ENCODE results near the gene INSRR. TPM values are rescaled to one million over a fixed set of nuclear protein-coding genes. Genes with fewer than 3 reads are reported as not detected.

The INSRR gene
- total RNA-seq, 1 donor from 2014 or later, result 0.45 TPM

DNA sequence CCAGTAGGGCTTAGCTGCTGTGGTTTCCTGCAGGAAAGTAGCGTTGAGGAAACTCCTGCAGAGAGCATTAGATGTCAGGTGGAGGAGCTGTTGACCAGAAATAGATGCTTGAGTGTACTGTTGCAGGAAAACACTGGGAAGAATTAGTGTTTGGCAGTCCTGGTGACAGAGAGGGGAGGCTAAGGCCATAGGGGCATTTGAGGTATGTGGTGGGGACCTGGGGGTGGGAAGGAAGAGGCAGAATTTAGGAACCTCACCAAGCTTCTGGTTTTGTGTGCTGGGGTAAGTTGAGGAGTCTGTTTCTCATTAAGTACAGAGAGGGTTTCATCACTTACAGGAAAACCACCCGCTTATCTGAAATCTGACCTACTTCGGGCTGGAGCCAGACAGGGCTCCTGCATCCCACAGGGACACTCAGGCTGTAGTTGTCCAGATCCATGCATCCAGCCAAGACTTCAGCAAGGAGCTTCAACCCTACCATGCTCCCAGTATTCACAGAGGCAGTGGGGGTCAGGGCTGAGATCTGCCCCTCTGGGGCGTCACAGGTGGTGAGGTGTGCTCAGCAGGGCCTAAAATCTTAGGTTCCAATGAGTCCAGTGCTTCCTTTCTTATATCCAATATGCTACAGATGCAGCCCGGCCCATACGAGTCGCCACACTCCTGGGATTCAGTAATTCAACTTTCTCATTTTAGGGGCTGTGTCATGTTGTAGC is 57.4 kb downstream of the INSRR start:
- H3K4me3 Mint-ChIP-seq, result no peak overlapping the region
- H3K27me3 Mint-ChIP-seq (ENCODE audit: low read depth), result no peaks in the 10 kb centered on the region
- H3K36me3 Mint-ChIP-seq, result peaks cover 15% of the 10 kb centered on the region
- H3K4me1 Mint-ChIP-seq, result peaks cover 24% of the 10 kb centered on the region
- H3K9me3 Mint-ChIP-seq, result no peaks in the 10 kb centered on the region
- DNase-seq (ENCODE audit: low spot score in 2 of 2, unreplicated experiment in 2 of 2), result no peak
- H3K27ac Mint-ChIP-seq, result peak overlapping the region; percentile 43
- TF ChIP-seq, protein P1, sequence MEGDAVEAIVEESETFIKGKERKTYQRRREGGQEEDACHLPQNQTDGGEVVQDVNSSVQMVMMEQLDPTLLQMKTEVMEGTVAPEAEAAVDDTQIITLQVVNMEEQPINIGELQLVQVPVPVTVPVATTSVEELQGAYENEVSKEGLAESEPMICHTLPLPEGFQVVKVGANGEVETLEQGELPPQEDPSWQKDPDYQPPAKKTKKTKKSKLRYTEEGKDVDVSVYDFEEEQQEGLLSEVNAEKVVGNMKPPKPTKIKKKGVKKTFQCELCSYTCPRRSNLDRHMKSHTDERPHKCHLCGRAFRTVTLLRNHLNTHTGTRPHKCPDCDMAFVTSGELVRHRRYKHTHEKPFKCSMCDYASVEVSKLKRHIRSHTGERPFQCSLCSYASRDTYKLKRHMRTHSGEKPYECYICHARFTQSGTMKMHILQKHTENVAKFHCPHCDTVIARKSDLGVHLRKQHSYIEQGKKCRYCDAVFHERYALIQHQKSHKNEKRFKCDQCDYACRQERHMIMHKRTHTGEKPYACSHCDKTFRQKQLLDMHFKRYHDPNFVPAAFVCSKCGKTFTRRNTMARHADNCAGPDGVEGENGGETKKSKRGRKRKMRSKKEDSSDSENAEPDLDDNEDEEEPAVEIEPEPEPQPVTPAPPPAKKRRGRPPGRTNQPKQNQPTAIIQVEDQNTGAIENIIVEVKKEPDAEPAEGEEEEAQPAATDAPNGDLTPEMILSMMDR (IDR thresholded peaks at IDR 0.05; ENCODE audit: unreplicated experiment), result no peak

DNA sequence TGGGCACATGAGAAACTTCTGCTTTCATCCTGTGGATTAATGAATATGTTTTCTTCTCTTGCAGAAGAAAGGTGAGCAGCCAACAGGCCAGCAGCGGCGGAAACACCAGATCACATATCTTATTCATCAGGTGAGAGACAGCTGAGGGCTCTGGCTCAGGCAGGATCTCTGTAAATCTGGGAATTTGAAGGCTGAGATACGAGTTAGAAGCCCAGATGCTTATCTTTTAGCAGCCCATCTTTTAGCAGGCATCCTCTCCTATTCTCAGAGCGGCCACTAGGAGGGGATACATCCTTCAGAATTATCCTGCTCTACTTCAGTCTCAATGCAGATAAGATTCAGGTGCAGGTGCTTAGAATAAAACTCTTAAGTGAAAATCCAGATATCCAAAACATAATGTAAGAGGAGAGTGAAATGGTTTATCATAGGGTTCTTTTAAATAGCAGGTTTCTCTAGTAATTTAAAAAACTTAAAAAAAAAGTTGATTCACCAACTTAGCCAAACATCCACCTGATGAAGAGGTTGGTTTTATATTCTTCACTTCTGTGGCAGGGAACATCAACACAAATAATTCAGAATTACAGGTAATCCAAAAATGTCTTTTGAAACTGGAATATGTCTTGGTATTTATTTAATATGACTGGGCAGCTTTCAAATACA is 61.6 kb downstream of the INSRR start:
- peaks cover 31% of the 10 kb centered on the region for H3K36me3 Mint-ChIP-seq
- TF ChIP-seq, protein P1 (IDR thresholded peaks at IDR 0.05; ENCODE audit: unreplicated experiment), result peak; percentile 60
- no peak overlapping the region for H3K27ac Mint-ChIP-seq
- H3K4me1 Mint-ChIP-seq, result peaks cover 7% of the 10 kb centered on the region
- DNase-seq (ENCODE audit: low spot score in 2 of 2, unreplicated experiment in 2 of 2), result peak in 1 of 2 experiments; percentile 59
- H3K27me3 Mint-ChIP-seq (ENCODE audit: low read depth), result no peaks in the 10 kb centered on the region
- no peak overlapping the region for H3K4me3 Mint-ChIP-seq
- no peaks in the 10 kb centered on the region for H3K9me3 Mint-ChIP-seq

DNA sequence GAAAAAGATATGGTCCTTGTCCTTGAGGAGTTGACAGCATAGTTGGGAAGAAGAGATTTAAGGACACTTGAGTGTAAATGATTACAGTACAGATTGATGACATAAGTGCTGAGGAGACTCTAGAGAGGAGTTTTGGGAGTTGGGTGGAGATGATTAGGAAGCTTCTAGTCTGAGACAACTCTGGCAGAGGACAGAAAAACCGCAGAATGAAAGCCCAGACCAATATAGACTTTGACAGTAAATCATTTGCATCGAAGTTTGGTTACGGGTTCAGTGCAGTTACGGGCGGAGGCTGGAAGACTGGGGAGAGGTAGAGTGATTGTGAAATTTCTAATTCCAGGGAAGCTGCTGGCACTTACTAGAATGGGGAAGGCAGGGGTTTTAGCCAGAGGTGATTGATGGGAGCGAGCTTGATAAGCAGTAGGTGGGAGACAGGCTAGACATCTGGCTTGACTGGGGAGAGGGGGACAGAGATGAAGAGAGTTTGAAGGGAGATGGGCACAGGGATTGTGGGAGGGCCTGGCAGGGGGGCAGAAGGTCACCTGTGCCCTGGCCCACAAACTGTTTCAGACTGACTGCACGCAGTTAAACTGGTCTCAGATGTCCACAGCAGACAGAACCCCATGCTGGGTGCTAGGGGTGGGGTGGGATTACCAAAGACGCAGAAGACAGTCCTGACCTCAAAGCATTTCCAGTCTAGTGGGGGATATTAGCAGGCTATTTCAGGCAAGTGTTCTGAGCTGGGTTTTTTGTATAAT is 62.4 kb downstream of the INSRR start:
- Mint-ChIP-seq H3K36me3 (peaks cover 34% of the 10 kb centered on the region), H3K4me1 (peaks cover 5% of the 10 kb centered on the region), H3K4me3 (no peak overlapping the region), H3K27me3 (ENCODE audit: low read depth) (no peaks in the 10 kb centered on the region), H3K27ac (peak overlapping the region; percentile 8), H3K9me3 (no peaks in the 10 kb centered on the region)
- DNase-seq (ENCODE audit: low spot score in 2 of 2, unreplicated experiment in 2 of 2), result no peak
- TF ChIP-seq, protein P1 (IDR thresholded peaks at IDR 0.05; ENCODE audit: unreplicated experiment), result no peak

DNA sequence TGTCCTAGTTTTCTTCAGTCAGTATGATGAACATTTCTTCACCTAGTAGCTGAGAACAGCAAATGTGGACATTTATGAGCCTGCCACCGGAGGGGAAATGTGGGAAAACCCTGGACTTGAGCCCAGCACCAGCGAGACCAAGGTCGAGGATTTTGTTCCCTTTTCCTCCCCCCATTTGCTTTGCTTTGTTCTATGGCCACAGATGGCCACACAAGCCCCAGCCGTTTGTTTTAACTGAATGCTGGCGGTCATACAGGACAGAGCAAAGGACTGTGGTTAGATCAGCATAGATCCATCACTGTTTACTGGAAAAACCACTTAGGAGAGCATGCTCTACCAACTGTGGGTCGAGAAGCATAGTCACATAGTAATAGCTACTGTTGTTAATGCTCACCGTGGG is 63.1 kb downstream of the INSRR start:
- Mint-ChIP-seq H3K27ac (no peak overlapping the region), H3K27me3 (ENCODE audit: low read depth) (no peaks in the 10 kb centered on the region), H3K4me3 (no peak overlapping the region), H3K9me3 (no peaks in the 10 kb centered on the region), H3K4me1 (no peaks in the 10 kb centered on the region), H3K36me3 (peaks cover 32% of the 10 kb centered on the region)
- TF ChIP-seq, protein P1 (IDR thresholded peaks at IDR 0.05; ENCODE audit: unreplicated experiment), result no peak
- no peak for DNase-seq (ENCODE audit: low spot score in 2 of 2, unreplicated experiment in 2 of 2)

DNA sequence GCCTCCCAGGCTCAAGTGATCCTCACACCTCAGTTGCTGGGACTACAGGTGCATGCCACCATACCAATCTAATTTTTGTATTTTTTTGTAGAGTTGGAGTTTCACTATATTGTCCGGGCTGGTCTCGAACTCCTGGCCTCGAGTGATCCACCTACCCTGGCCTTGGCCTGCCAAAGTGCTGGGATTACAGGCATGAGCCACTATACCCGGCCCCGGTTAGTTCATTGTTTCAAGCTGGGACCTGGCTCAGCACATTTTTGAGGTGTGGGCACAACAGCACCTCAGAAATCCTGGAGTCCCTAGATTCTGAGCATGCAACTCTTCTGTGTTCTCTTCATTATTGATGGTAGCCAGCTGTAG is 63.6 kb downstream of the INSRR start:
- TF ChIP-seq, protein P1 (IDR thresholded peaks at IDR 0.05; ENCODE audit: unreplicated experiment), result no peak
- Mint-ChIP-seq H3K4me3 (no peak overlapping the region), H3K27ac (no peak overlapping the region), H3K36me3 (peaks cover 29% of the 10 kb centered on the region), H3K4me1 (no peaks in the 10 kb centered on the region), H3K27me3 (ENCODE audit: low read depth) (no peaks in the 10 kb centered on the region), H3K9me3 (no peaks in the 10 kb centered on the region)
- no peak for DNase-seq (ENCODE audit: low spot score in 2 of 2, unreplicated experiment in 2 of 2)

Measured in mesothelial cell of epicardium (in vitro differentiated cells).